ENCODE measurements around the gene RIT2.

RIT2 gene

GRCh38 chr18:42814618-42815017, 300.9 kb downstream of the RIT2 start:
- Histone ChIP-seq H3K9ac (ENCODE audit: low read length) (no peak overlapping the region), H2AFZ (ENCODE audit: low read length) (no peak overlapping the region), H3K36me3 (ENCODE audit: insufficient read depth, low read length) (no peaks in the 10 kb centered on the region), H3K9me3 (ENCODE audit: low read length) (no peaks in the 10 kb centered on the region), H3K27ac (ENCODE audit: low read depth, low read length, poor library complexity, severe bottlenecking) (no peak overlapping the region), H3K9me2 (ENCODE audit: low read depth, low read length) (no peaks in the 10 kb centered on the region), H3K4me1 (ENCODE audit: insufficient read depth, low read length, severe bottlenecking) (no peaks in the 10 kb centered on the region), H3K4me3 (ENCODE audit: low read depth, low read length, poor library complexity, severe bottlenecking) (no peak overlapping the region), H3K79me2 (ENCODE audit: insufficient read depth, low read length) (no peaks in the 10 kb centered on the region), H3K27me3 (ENCODE audit: insufficient read depth, low read length) (no peaks in the 10 kb centered on the region), H3F3A (ENCODE audit: insufficient read depth, low read length) (no peaks in the 10 kb centered on the region), H3K4me2 (ENCODE audit: low read length) (no peak overlapping the region), H4K20me1 (ENCODE audit: insufficient read depth, low read length) (no peaks in the 10 kb centered on the region)
- TF ChIP-seq, protein P1, sequence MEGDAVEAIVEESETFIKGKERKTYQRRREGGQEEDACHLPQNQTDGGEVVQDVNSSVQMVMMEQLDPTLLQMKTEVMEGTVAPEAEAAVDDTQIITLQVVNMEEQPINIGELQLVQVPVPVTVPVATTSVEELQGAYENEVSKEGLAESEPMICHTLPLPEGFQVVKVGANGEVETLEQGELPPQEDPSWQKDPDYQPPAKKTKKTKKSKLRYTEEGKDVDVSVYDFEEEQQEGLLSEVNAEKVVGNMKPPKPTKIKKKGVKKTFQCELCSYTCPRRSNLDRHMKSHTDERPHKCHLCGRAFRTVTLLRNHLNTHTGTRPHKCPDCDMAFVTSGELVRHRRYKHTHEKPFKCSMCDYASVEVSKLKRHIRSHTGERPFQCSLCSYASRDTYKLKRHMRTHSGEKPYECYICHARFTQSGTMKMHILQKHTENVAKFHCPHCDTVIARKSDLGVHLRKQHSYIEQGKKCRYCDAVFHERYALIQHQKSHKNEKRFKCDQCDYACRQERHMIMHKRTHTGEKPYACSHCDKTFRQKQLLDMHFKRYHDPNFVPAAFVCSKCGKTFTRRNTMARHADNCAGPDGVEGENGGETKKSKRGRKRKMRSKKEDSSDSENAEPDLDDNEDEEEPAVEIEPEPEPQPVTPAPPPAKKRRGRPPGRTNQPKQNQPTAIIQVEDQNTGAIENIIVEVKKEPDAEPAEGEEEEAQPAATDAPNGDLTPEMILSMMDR (IDR thresholded peaks at IDR 0.05; ENCODE audit: low read length), result no peak
- no peak for TF ChIP-seq EZH2 (IDR thresholded peaks at IDR 0.05; ENCODE audit: borderline replicate concordance, low read length)

DNA sequence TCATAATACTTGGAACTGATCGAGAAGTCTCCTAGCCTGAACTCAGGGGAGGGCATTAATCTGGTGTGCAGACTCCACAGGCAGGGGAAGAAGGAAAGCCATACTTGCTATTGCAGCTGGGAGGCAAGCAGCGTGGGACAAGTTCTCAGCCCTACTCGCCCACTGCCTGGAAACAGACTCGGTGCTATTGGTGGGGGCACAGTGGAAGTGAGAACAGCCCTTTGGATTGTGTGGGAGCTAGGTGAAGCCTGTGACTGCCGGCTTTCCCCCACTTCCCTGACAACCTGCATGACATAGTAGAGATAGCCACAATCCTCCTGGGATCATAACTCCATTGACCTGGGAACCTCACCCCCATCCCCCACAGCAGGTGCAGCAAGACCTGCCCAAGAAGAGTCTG, 301.3 kb downstream of the RIT2 start:
- no peak overlapping the region for H3K4me3 ChIP-seq (ENCODE audit: low read depth, low read length, poor library complexity, severe bottlenecking)
- H3K79me2 ChIP-seq (ENCODE audit: insufficient read depth, low read length), result no peaks in the 10 kb centered on the region
- H3K9me3 ChIP-seq (ENCODE audit: low read length), result no peaks in the 10 kb centered on the region
- no peaks in the 10 kb centered on the region for H3K27me3 ChIP-seq (ENCODE audit: insufficient read depth, low read length)
- H2AFZ ChIP-seq (ENCODE audit: low read length), result no peak overlapping the region
- H3K4me2 ChIP-seq (ENCODE audit: low read length), result no peak overlapping the region
- H3K4me1 ChIP-seq (ENCODE audit: insufficient read depth, low read length, severe bottlenecking), result no peaks in the 10 kb centered on the region
- no peaks in the 10 kb centered on the region for H3K36me3 ChIP-seq (ENCODE audit: insufficient read depth, low read length)
- no peaks in the 10 kb centered on the region for H4K20me1 ChIP-seq (ENCODE audit: insufficient read depth, low read length)
- H3F3A ChIP-seq (ENCODE audit: insufficient read depth, low read length), result no peaks in the 10 kb centered on the region
- TF ChIP-seq EZH2 (IDR thresholded peaks at IDR 0.05; ENCODE audit: borderline replicate concordance, low read length), result no peak
- no peaks in the 10 kb centered on the region for H3K9me2 ChIP-seq (ENCODE audit: low read depth, low read length)
- no peak overlapping the region for H3K9ac ChIP-seq (ENCODE audit: low read length)
- H3K27ac ChIP-seq (ENCODE audit: low read depth, low read length, poor library complexity, severe bottlenecking), result no peak overlapping the region

- H3K9me3 ChIP-seq (ENCODE audit: low read length), result no peaks in the 10 kb centered on the region
- H3K9ac ChIP-seq (ENCODE audit: low read length), result no peak overlapping the region
- H3K4me3 ChIP-seq (ENCODE audit: low read depth, low read length, poor library complexity, severe bottlenecking), result no peak overlapping the region
- H3F3A ChIP-seq (ENCODE audit: insufficient read depth, low read length), result no peaks in the 10 kb centered on the region
- H3K27ac ChIP-seq (ENCODE audit: low read depth, low read length, poor library complexity, severe bottlenecking), result no peak overlapping the region
- H2AFZ ChIP-seq (ENCODE audit: low read length), result no peak overlapping the region
- H3K27me3 ChIP-seq (ENCODE audit: insufficient read depth, low read length), result no peaks in the 10 kb centered on the region
- no peak overlapping the region for H3K4me2 ChIP-seq (ENCODE audit: low read length)
- TF ChIP-seq, protein P1 (IDR thresholded peaks at IDR 0.05; ENCODE audit: low read length), result no peak
- no peak for TF ChIP-seq EZH2 (IDR thresholded peaks at IDR 0.05; ENCODE audit: borderline replicate concordance, low read length)
- H3K9me2 ChIP-seq (ENCODE audit: low read depth, low read length), result no peaks in the 10 kb centered on the region
- no peaks in the 10 kb centered on the region for H4K20me1 ChIP-seq (ENCODE audit: insufficient read depth, low read length)
- no peaks in the 10 kb centered on the region for H3K36me3 ChIP-seq (ENCODE audit: insufficient read depth, low read length)
- no peaks in the 10 kb centered on the region for H3K4me1 ChIP-seq (ENCODE audit: insufficient read depth, low read length, severe bottlenecking)
- H3K79me2 ChIP-seq (ENCODE audit: insufficient read depth, low read length), result no peaks in the 10 kb centered on the region
These were observed 301.9 kb downstream of the RIT2 start for GRCh38 chr18:42813570-42813969.

DNA sequence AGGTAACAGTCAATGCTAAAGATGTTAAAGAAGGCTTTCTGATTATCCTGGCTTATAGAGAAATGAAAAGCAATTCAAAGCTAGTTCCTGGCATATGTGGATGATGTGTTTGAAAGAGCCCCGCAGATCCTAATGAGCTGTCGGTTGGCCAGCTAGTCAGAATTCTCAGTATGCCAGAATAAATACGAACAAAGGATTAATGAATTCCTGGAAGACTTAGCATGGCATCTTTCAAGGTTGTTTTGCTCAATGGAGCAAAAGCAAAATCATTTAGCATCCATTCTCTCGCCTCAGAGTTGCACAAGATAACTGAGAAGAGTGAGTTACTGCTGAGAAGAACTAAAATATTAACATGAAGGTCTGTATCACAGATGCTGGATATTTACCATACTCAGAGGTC, 307.6 kb downstream of the RIT2 start:
- no peak overlapping the region for H3K4me2 ChIP-seq (ENCODE audit: low read length)
- no peak overlapping the region for H2AFZ ChIP-seq (ENCODE audit: low read length)
- no peak overlapping the region for H3K9ac ChIP-seq (ENCODE audit: low read length)
- no peaks in the 10 kb centered on the region for H3K27me3 ChIP-seq (ENCODE audit: insufficient read depth, low read length)
- H3F3A ChIP-seq (ENCODE audit: insufficient read depth, low read length), result no peaks in the 10 kb centered on the region
- no peaks in the 10 kb centered on the region for H3K79me2 ChIP-seq (ENCODE audit: insufficient read depth, low read length)
- H4K20me1 ChIP-seq (ENCODE audit: insufficient read depth, low read length), result no peaks in the 10 kb centered on the region
- no peak overlapping the region for H3K4me3 ChIP-seq (ENCODE audit: low read depth, low read length, poor library complexity, severe bottlenecking)
- H3K27ac ChIP-seq (ENCODE audit: low read depth, low read length, poor library complexity, severe bottlenecking), result no peak overlapping the region
- no peaks in the 10 kb centered on the region for H3K9me3 ChIP-seq (ENCODE audit: low read length)
- no peaks in the 10 kb centered on the region for H3K4me1 ChIP-seq (ENCODE audit: insufficient read depth, low read length, severe bottlenecking)
- no peaks in the 10 kb centered on the region for H3K9me2 ChIP-seq (ENCODE audit: low read depth, low read length)
- TF ChIP-seq, protein P1 (IDR thresholded peaks at IDR 0.05; ENCODE audit: low read length), result no peak
- TF ChIP-seq EZH2 (IDR thresholded peaks at IDR 0.05; ENCODE audit: borderline replicate concordance, low read length), result no peak
- no peaks in the 10 kb centered on the region for H3K36me3 ChIP-seq (ENCODE audit: insufficient read depth, low read length)

Measured in OCI-LY1 (cell line).